ENCODE results near the gene KATNBL1.

KATNBL1 gene

DNA sequence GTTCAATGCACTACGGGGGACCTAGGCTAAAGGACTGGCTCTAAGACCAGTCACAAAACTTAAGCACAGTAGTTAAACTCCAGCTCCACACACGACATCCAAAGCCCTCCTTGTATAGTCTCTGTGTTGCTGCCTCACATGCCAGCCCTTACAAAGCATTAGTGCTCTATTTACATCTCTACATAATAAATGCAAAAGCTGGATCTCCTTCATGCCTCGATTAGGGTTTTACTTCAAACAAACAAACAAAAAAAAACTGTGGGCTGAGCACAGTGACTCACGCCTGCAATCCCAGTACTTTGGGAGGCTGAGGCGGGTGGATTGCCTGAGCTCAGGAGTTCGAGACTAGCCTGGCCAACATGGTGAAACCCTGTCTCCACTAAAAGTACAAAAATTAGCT lies 98.4 kb downstream of the KATNBL1 start:
- Histone ChIP-seq H3K27ac (replicated peaks) (no peak overlapping the region), H3K4me3 (replicated peaks; ENCODE audit: insufficient read depth, low read length) (no peak overlapping the region), H3K27me3 (ENCODE audit: insufficient read depth, poor library complexity, severe bottlenecking) (no peaks in the 10 kb centered on the region)
- TF ChIP-seq POLR2AphosphoS5 (IDR thresholded peaks at IDR 0.05; ENCODE audit: low read depth) (no peak), SPI1 (IDR thresholded peaks at IDR 0.05; ENCODE audit: borderline replicate concordance, low read depth) (no peak), GABPA (IDR thresholded peaks at IDR 0.05; ENCODE audit: low read depth) (no peak)
- TF ChIP-seq, protein P1, sequence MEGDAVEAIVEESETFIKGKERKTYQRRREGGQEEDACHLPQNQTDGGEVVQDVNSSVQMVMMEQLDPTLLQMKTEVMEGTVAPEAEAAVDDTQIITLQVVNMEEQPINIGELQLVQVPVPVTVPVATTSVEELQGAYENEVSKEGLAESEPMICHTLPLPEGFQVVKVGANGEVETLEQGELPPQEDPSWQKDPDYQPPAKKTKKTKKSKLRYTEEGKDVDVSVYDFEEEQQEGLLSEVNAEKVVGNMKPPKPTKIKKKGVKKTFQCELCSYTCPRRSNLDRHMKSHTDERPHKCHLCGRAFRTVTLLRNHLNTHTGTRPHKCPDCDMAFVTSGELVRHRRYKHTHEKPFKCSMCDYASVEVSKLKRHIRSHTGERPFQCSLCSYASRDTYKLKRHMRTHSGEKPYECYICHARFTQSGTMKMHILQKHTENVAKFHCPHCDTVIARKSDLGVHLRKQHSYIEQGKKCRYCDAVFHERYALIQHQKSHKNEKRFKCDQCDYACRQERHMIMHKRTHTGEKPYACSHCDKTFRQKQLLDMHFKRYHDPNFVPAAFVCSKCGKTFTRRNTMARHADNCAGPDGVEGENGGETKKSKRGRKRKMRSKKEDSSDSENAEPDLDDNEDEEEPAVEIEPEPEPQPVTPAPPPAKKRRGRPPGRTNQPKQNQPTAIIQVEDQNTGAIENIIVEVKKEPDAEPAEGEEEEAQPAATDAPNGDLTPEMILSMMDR (IDR thresholded peaks at IDR 0.05; ENCODE audit: insufficient read depth, low read length): no peak
- TF ChIP-seq, protein P2, sequence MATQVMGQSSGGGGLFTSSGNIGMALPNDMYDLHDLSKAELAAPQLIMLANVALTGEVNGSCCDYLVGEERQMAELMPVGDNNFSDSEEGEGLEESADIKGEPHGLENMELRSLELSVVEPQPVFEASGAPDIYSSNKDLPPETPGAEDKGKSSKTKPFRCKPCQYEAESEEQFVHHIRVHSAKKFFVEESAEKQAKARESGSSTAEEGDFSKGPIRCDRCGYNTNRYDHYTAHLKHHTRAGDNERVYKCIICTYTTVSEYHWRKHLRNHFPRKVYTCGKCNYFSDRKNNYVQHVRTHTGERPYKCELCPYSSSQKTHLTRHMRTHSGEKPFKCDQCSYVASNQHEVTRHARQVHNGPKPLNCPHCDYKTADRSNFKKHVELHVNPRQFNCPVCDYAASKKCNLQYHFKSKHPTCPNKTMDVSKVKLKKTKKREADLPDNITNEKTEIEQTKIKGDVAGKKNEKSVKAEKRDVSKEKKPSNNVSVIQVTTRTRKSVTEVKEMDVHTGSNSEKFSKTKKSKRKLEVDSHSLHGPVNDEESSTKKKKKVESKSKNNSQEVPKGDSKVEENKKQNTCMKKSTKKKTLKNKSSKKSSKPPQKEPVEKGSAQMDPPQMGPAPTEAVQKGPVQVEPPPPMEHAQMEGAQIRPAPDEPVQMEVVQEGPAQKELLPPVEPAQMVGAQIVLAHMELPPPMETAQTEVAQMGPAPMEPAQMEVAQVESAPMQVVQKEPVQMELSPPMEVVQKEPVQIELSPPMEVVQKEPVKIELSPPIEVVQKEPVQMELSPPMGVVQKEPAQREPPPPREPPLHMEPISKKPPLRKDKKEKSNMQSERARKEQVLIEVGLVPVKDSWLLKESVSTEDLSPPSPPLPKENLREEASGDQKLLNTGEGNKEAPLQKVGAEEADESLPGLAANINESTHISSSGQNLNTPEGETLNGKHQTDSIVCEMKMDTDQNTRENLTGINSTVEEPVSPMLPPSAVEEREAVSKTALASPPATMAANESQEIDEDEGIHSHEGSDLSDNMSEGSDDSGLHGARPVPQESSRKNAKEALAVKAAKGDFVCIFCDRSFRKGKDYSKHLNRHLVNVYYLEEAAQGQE (IDR thresholded peaks at IDR 0.05; ENCODE audit: insufficient replicate concordance, low read depth): no peak
- no peak for DNase-seq (ENCODE audit: low read depth in 1 of 2, low spot score in 1 of 2)

DNA sequence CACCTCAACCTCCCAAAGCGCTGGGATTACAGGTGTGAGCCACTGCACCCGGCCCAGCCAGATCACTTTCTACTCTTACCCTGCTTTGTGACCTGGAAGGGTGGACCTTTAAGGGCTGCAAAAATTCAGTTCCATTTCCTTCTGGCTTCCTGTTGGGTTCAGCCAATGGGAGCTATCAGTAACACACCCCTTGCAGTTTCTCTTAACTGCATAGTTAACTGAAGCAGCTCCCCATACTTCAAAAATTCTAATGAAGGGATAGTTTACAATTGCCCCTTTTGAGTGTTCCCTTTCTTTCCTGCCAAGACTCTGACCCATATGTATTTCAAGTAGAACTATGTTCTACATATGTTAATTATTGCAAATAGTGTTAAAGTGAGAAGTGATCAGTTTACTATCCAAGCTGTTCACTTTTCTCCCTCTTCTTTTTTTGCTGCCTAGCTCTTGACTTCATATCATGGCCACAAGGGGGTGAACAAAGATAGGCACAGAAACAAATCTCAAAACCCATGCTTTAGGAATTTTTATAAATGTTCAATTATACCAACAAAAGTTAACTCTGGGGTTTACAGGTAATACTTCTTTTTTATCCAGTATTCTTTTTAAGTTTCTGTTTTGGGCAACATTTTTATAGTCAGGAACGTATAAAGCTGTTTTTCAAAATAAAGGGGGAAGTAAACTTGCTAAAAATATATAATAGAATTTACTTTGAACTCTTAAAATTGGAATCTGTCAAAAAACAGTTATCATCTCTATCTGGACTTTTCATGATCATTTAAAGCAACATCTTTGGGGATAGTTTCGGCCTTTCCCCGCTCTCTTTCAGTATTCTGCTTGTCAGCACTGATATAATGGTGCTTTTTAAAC lies 99.9 kb downstream of the KATNBL1 start:
- Histone ChIP-seq H3K27me3 (ENCODE audit: insufficient read depth, poor library complexity, severe bottlenecking) (no peaks in the 10 kb centered on the region), H3K4me3 (replicated peaks; ENCODE audit: insufficient read depth, low read length) (no peak overlapping the region), H3K27ac (replicated peaks) (no peak overlapping the region)
- TF ChIP-seq, protein P1 (IDR thresholded peaks at IDR 0.05; ENCODE audit: insufficient read depth, low read length): peak; percentile 39
- TF ChIP-seq POLR2AphosphoS5 (IDR thresholded peaks at IDR 0.05; ENCODE audit: low read depth): no peak
- TF ChIP-seq, protein P2 (IDR thresholded peaks at IDR 0.05; ENCODE audit: insufficient replicate concordance, low read depth): no peak
- TF ChIP-seq SPI1 (IDR thresholded peaks at IDR 0.05; ENCODE audit: borderline replicate concordance, low read depth): no peak
- DNase-seq (ENCODE audit: low read depth in 1 of 2, low spot score in 1 of 2): peak in 1 of 2 experiments; percentile 30

DNA sequence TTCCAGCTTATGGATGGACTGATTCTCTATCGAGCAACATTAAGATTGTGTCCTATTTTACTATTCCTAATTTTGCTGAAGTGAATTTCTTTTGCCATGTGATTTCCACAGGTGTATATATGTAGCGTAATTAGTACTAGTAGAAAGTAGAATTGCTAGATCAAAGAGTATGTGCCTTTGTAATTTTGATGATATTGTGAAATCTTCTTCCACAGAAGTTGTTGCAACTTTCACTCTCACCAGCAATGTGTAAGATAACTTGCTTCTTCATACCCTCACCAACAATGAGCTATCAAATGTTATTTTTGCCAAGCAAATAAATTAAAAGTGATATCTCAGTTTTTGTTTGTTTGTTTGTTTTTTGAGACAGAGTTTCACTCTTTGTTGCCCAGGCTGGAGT lies 102.6 kb downstream of the KATNBL1 start:
- no peak for DNase-seq (ENCODE audit: low read depth in 1 of 2, low spot score in 1 of 2)
- H3K27me3 ChIP-seq (ENCODE audit: insufficient read depth, poor library complexity, severe bottlenecking): no peaks in the 10 kb centered on the region
- TF ChIP-seq POLR2AphosphoS5 (IDR thresholded peaks at IDR 0.05; ENCODE audit: low read depth) (no peak), GABPA (IDR thresholded peaks at IDR 0.05; ENCODE audit: low read depth) (no peak), SPI1 (IDR thresholded peaks at IDR 0.05; ENCODE audit: borderline replicate concordance, low read depth) (no peak)
- TF ChIP-seq, protein P1 (IDR thresholded peaks at IDR 0.05; ENCODE audit: insufficient read depth, low read length): no peak
- TF ChIP-seq, protein P2 (IDR thresholded peaks at IDR 0.05; ENCODE audit: insufficient replicate concordance, low read depth): no peak
- no peak overlapping the region for H3K4me3 ChIP-seq (replicated peaks; ENCODE audit: insufficient read depth, low read length)
- no peak overlapping the region for H3K27ac ChIP-seq (replicated peaks)
